Uterus (tissue), 4 donors: Measurements from ENCODE around the gene SHC4. TPM values are rescaled to one million over a fixed set of nuclear protein-coding genes. Genes with fewer than 3 reads are reported as not detected.

ENCODE experiments used
- DNase-seq, 2 donors: peaks; one replicate each; pipeline ENCODE4 v3.0.0-alpha.2; 2019 to 2020
- H3K27ac ChIP-seq, 2 donors: fragments of 200-600 bp; sonication (generic); 1 replicate in 1 of 2; 2 replicates in 1 of 2; pipeline ENCODE4 v1.5.1; 2016 to 2018
- H3K27me3 ChIP-seq, 2 donors: fragments of 200-600 bp; sonication (generic); one replicate each; pipeline ENCODE4 v1.5.1; 2018 to 2019; ENCODE audit warnings: control low read depth in 1 of 2
- H3K36me3 ChIP-seq, 2 donors: fragments of 200-600 bp; sonication (generic); one replicate each; pipeline ENCODE4 v1.5.1; 2019; ENCODE audit warnings: control low read depth in 1 of 2
- H3K4me1 ChIP-seq, 2 donors: fragments of 200-600 bp; sonication (generic); one replicate each; pipeline ENCODE4 v1.5.1; 2018 to 2019; ENCODE audit warnings: control low read depth in 1 of 2
- H3K4me3 ChIP-seq, 2 donors: fragments of 200-600 bp; sonication (generic); 1 replicate in 1 of 2; 2 replicates in 1 of 2; pipeline ENCODE4 v1.5.1; 2018 to 2019; ENCODE audit warnings: mild to moderate bottlenecking in 1 of 2
- H3K9me3 ChIP-seq, 2 donors: fragments of 200-600 bp; sonication (generic); one replicate each; pipeline ENCODE4 v1.5.1; 2019; ENCODE audit warnings: control low read depth in 1 of 2
- CTCF ChIP-seq, 4 experiments: fragments of 200-600 bp in 2 of 4; fragments of 450-650 bp in 2 of 4; sonication (generic) in 2 of 4; IDR thresholded peaks; one replicate each; pipeline ENCODE4 v1.5.1; 2016 to 2019; ENCODE audit warnings: antibody characterized with exemption in 4 of 4, mild to moderate bottlenecking in 2 of 4, moderate library complexity in 1 of 4
- POLR2A ChIP-seq, 2 donors: fragments of 450-650 bp; IDR thresholded peaks; one replicate each; pipeline ENCODE4 v1.6.1; 2016; ENCODE audit warnings: antibody characterized with exemption in 2 of 2, mild to moderate bottlenecking in 1 of 2, moderate library complexity in 1 of 2
- intact Hi-C: fragments of 100-400 bp; cut with DNase I; formaldehyde crosslinking; loops from one replicate; pipeline ENCODE4 v1.15.1; 2023; ENCODE audit warnings: low total_unique reads
- total RNA-seq, 4 donors: library from RNA; depleted of rRNA in 3 of 4; stranded (reverse); fragments of >200 nt in 3 of 4; gene quantifications; one replicate each; pipeline versions ENCODE4 v1.1.0 to v1.2.4, GENCODE V29; 2014 to 2023
- donor health status: DM: yes; HTN: yes; CAD: no.

SHC4 gene
- total RNA-seq, 4 donors from 2014 or later, result 0.88 to 6.8 (median 5.0) TPM; not detected in 1

GRCh38 chr15:48893311-48893710, 70.4 kb downstream of the SHC4 start:
- Histone ChIP-seq H3K36me3 (no peaks in the 10 kb centered on the region), H3K4me1 (peaks cover 0 to 4% of the 10 kb centered on the region in 2 donors), H3K4me3 (no peak overlapping the region), H3K27ac (no peak overlapping the region), H3K9me3 (no peaks in the 10 kb centered on the region), H3K27me3 (no peaks in the 10 kb centered on the region)
- TF ChIP-seq CTCF (IDR thresholded peaks at IDR 0.05) (no peak), POLR2A (IDR thresholded peaks at IDR 0.05) (no peak)
- intact Hi-C loops, result no loop called here
- DNase-seq, result no peak

GRCh38 chr15:48891232-48891765, 72.4 kb downstream of the SHC4 start:
- Histone ChIP-seq H3K9me3 (no peaks in the 10 kb centered on the region), H3K36me3 (no peaks in the 10 kb centered on the region), H3K27me3 (no peaks in the 10 kb centered on the region), H3K4me3 (no peak overlapping the region), H3K4me1 (no peaks in the 10 kb centered on the region), H3K27ac (no peak overlapping the region)
- intact Hi-C loops, result no loop called here
- no peak for TF ChIP-seq CTCF (IDR thresholded peaks at IDR 0.05)
- no peak for TF ChIP-seq POLR2A (IDR thresholded peaks at IDR 0.05)
- no peak for DNase-seq

GRCh38 chr15:48890375-48890972, 73.2 kb downstream of the SHC4 start:
- Histone ChIP-seq H3K4me3 (no peak overlapping the region), H3K4me1 (no peaks in the 10 kb centered on the region), H3K27ac (no peak overlapping the region), H3K9me3 (no peaks in the 10 kb centered on the region), H3K27me3 (no peaks in the 10 kb centered on the region), H3K36me3 (no peaks in the 10 kb centered on the region)
- DNase-seq, result no peak
- TF ChIP-seq CTCF (IDR thresholded peaks at IDR 0.05) (no peak), POLR2A (IDR thresholded peaks at IDR 0.05) (no peak)
- intact Hi-C loops, result no loop called here

GRCh38 chr15:48889925-48890324, 73.8 kb downstream of the SHC4 start:
- intact Hi-C loops, result no loop called here
- Histone ChIP-seq H3K36me3 (no peaks in the 10 kb centered on the region), H3K4me3 (no peak overlapping the region), H3K27ac (peak overlapping the region in 1 of 2 donors; percentile 61), H3K9me3 (no peaks in the 10 kb centered on the region), H3K4me1 (no peaks in the 10 kb centered on the region), H3K27me3 (no peaks in the 10 kb centered on the region)
- TF ChIP-seq CTCF (IDR thresholded peaks at IDR 0.05) (no peak), POLR2A (IDR thresholded peaks at IDR 0.05) (no peak)
- DNase-seq, result no peak

- no peaks in the 10 kb centered on the region for H3K9me3 ChIP-seq
- no peaks in the 10 kb centered on the region for H3K4me1 ChIP-seq
- TF ChIP-seq CTCF (IDR thresholded peaks at IDR 0.05) (no peak), POLR2A (IDR thresholded peaks at IDR 0.05) (no peak)
- H3K4me3 ChIP-seq, result no peak overlapping the region
- intact Hi-C loops, result no loop called here
- no peak for DNase-seq
- peak overlapping the region; percentile 49 to 61 for H3K27ac ChIP-seq
- no peaks in the 10 kb centered on the region for H3K36me3 ChIP-seq
- no peaks in the 10 kb centered on the region for H3K27me3 ChIP-seq
Measured at GRCh38 chr15:48888836-48889235, 74.9 kb downstream of the SHC4 start.
